HG03064 (cell line): ENCODE results near the gene DHRS13.
"Not testable (repeated sequence)": the region's sequence is repeated elsewhere in the genome, so short reads cannot be mapped to it uniquely, and the experiment has no call there.

ENCODE experiments used
- ATAC-seq: cut with Tn5 transposase; IDR thresholded peaks from one replicate; pipeline ENCODE4 v1.9.1; 2021; ENCODE audit warnings: low read depth; ENCODE audit not compliant: unreplicated experiment

The DHRS13 gene

GRCh38 chr17:28937044-28937729 is 34.3 kb upstream of the DHRS13 start:
- no peak for ATAC-seq

GRCh38 chr17:28935744-28936460 is 33.0 kb upstream of the DHRS13 start:
- no peak for ATAC-seq

GRCh38 chr17:28934508-28934907 is 31.6 kb upstream of the DHRS13 start:
- not testable (repeated sequence) for ATAC-seq

DNA sequence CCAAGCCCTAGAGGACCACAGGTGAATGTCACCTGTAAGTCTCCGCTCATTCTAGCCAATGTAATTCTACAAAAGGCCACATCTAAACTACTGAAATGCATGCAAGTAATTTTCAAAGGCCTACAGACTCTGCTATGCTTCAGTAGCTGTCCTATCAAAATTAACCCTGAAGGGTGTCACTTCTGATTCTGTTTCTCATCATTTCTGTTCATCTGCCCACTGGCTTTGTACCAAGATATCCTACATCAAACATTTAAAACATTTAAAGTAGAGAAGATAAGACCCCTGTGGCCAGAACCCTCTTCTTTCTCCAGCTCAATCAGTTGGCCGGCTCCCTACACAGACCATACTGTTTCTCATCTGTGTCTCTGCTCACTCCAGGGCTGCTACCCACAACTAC is 26.9 kb upstream of the DHRS13 start:
- ATAC-seq: no peak

DNA sequence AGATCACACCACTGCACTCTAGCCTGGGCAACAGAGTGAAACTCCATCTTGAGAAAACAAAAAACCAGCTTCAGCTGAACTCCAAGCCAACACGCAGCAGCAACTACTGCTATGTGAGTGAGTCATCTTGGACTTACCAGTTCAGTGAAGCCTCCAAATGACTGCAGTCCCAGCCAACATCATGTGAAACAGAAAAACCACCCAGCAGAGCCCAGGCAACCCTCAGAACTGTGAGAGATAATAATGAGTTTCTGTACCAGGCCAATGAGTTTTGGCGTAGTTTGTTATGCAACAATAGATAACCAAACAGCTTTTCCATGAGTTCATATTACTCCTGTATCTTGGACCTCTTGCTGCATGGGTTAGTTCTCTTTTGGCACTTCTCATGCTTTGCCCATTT is 25.2 kb upstream of the DHRS13 start:
- ATAC-seq: no peak

GRCh38 chr17:28926786-28927185 is 23.9 kb upstream of the DHRS13 start:
- ATAC-seq: no peak

GRCh38 chr17:28926366-28926765 is 23.5 kb upstream of the DHRS13 start:
- ATAC-seq: no peak

DNA sequence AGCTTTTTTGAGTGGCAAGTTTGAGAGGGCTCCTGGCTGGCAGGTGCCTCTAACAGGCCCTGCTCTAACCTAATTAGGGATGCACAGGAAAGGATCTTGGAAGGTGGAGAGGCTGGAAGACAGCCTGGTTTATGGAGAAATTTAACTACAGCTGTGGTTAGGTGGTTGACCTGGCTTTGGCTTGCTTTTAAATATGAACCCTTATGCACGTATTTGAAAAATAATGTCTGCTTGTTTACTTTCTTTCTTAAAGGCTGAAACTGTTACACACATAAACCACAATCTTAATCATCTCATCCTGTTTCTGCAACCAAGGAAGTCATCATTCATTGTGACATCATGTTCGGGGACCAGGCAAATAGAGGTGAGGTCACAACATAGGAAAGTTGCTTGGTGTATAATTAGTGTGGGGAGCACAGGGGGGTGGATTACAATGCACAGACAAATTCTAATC is 23.1 kb upstream of the DHRS13 start:
- ATAC-seq: no peak

GRCh38 chr17:28920201-28920600 is 17.3 kb upstream of the DHRS13 start:
- ATAC-seq: no peak

DNA sequence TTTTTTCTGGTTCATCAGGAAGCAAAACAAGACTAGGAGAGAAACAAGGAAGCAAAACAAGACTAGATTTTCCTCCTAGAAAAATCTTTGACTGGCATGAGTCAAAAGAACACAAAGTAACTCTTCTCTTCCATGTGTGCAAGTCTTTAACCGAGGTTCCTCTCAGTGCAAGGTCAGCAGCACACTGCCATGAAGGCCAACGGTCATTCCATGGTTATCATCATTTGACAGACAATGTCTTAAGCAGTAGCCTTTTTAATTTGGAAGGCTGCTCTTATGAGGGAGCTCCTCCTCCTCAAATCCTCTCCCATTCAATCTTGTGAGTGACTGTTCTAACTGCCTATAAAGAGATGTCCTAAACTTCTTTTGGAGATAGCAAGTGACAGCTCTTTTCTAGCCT is 15.4 kb upstream of the DHRS13 start:
- no peak for ATAC-seq

- ATAC-seq: no peak
Observed at GRCh38 chr17:28917465-28917864, 14.6 kb upstream of the DHRS13 start.

DNA sequence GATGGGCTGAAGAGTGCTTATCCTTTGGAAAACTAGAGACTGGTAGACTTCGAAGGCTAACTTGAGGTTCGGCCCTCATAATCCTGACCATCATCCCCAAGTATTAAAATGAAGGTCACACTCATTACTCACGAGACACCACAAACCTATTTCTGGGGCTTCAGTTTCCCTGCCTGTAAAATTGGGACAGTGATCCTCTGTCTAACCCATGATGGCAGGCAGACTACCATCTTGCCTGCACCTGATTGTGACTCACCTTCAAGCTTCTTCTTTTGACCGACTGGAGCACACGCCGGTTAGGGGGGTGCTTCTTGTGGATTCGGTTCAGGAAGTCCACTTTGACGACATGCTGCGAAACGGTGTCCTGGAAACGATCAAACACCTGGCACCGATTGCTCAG is 14.2 kb upstream of the DHRS13 start:
- no peak for ATAC-seq

DNA sequence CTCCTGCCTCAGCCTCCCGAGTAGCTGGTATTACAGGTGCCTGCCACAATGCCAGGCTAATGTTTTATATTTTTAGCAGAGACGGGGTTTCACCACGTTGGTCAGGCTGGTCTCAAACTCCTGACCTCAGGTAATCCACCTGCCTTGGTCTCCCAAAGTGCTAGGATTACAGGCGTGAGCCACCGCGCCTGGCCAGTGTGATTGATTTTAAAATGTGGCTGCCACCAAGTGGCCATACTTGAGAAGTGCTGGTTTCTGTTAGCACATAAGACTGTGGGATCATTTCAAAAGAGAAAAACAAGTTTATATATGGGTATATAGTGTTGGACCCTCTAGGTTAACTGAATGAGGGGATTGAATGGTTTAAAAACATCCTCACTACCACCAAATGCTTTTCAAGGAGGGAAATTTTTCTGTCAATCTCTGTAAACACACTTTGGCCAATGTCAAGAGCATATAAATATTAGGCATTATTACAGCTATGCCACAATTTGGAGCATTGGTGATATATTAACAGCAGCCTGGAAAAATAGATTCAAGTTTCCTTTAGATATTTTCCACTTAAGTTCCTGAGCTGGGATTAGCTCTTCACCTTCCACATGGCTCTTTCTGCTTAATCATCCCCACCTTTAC is 13.5 kb upstream of the DHRS13 start:
- no peak for ATAC-seq

- no peak for ATAC-seq
Observed at GRCh38 chr17:28912938-28913333, 10.1 kb upstream of the DHRS13 start.

GRCh38 chr17:28912281-28912937 is 9.5 kb upstream of the DHRS13 start:
- no peak for ATAC-seq

DNA sequence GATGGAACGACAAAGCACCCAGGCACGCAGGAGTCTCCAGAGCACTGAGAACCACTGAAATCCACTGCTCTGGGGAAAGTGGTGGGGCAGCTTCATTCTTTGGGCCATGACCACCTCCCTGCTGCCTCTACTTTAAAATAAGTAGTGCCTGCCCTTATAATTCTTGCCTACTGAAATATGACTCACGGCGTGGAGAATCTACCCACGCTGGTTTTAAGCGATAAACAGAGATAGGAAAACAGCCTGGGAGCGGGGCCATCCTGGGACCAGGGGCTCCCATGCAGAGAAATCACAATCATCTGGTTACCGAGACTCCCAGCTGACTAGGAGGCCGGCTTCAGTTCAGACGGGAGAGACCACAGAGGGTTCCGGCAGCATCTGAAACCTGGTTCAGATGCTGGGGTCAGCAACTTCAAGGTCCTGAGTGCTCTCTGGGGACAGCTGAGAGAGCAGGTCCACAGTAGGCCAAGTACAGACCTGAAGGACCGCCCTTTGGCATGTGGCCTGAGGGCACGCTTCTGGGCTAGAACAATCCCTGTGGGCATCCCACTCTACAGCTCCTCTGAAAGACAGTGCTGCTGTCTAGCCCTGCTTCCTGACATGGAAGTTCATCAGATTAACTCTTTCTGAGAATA is 8.6 kb upstream of the DHRS13 start:
- ATAC-seq: no peak

- ATAC-seq: no peak
Observed at GRCh38 chr17:28910534-28910933, 7.7 kb upstream of the DHRS13 start.

GRCh38 chr17:28908640-28909167 is 5.8 kb upstream of the DHRS13 start:
- ATAC-seq: no peak

GRCh38 chr17:28907709-28908475 is 5.0 kb upstream of the DHRS13 start:
- ATAC-seq: no peak
